GM18868 (cell line): ENCODE measurements around the gene WDR13.
"Not testable (repeated sequence)": the region's sequence is repeated elsewhere in the genome, so short reads cannot be mapped to it uniquely, and the experiment has no call there.

ENCODE experiments used
- ATAC-seq: cut with Tn5 transposase; IDR thresholded peaks from one replicate; pipeline ENCODE4 v1.9.1; 2021; ENCODE audit warnings: mild to moderate bottlenecking, moderate library complexity; ENCODE audit not compliant: unreplicated experiment

WDR13 gene

DNA sequence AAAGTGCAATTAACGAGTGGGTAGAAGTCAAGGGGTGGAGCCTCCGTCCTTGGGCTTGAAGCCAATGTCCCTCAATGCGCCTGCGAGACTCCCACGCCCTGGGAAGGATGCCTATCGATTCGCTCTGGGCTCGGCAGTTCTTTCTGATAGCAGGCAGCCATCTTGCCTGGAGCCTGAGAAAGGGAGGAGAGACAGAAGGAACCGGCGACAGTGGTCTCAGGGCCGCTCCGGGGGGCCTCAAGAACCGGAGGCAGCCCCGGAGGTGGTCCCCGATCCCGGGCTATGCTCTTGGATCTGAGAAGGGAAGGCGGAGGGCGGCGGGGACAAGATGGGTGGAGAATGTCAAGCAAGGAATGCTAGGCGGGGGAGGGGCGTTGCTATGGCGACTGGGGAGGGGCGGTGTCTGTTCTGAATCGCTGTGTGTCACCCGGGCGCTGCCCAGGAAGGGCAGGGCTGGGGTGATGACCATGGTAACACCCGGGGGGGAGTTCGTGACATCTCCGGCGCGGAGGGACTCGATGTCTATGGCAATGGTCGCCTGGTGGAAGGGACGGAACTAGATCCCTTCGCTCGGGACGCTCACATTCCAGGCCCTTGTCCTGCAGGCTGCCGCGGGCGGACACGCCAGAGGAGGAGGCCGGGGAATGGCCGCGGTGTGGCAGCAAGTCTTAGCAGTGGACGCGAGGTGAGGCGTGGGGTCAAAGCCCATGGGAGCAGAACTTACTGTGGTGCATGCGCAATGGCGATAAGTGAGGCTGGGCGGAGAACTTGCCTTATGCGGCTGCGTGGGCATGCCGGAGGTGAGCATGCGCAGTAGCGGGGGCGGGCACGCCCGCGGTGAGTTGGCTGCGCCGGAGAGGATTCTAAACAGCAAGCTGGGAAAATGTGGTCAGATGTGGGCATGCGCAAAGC lies at the start of gene WDR13:
TSS of gene WDR13 (plus strand) at position 140 of the 912 bp plus-strand sequence. CDS start at position 645, 505 bp downstream.
- peak; percentile 77 for ATAC-seq

DNA sequence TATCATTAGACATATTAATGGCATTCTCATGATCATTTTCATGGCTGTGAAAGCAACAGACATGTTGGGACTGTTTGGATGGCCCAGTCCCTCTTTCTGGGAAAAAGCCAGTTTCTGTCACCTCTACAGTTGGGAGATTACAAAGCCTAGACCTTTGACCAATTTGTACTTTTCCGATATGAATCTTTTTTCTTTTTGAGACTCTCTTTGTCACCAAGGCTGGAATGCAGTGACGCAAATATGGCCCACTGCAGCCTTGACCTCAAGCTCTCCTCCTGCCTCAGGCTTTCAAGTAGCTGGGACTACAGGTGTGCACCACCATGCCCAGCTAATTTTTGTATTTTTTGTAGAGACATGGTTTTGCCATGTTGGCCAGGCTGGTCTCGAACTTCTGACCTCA lies 48.4 kb upstream of the WDR13 start:
- no peak for ATAC-seq

DNA sequence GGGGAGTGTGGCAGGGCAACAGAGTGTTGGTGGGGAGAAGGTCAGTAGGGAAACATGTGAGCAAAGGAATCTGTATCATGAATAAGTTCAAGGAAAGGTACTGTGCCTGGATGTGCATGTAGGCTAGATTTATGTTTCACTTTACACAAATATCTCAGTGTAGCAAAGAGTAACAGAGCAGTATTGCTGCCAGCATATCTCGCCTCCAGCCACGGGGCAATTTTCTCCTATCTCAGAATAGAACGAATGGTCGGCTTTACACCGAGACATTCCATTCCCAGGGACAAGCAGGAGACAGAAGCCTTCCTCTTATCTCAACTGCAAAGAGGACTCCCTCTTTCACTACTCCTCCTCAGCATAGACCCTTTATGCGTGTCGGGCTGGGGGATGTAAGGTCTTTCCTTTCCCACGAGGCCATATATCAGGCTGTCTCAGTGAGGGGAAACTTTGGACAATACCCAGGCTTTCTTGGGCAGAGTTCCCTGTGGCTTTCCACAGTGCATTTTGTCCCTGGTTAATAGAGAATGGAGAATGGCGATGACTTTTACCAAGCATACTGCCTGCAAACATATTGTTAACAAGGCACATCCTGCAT lies 41.5 kb upstream of the WDR13 start:
- not testable (repeated sequence) for ATAC-seq

DNA sequence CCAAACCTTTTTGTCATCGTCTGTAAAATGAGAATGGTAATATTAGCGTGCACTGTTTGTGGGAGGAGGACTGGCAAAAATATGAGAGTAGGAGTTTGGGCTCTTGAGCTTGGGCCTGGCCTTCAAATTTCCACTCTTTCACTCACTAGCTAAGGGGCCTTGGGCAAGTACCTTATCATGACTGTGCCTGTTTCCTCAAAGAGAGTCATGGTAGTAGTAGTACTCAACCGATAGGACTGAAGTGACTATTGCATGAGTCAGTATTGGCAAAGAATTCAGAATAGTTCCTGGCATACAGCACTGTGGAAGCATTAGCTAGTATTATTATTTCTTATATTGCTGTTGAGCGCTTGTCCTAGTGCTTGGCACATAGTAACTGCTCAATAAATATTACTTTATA lies 39.0 kb upstream of the WDR13 start:
- no peak for ATAC-seq

DNA sequence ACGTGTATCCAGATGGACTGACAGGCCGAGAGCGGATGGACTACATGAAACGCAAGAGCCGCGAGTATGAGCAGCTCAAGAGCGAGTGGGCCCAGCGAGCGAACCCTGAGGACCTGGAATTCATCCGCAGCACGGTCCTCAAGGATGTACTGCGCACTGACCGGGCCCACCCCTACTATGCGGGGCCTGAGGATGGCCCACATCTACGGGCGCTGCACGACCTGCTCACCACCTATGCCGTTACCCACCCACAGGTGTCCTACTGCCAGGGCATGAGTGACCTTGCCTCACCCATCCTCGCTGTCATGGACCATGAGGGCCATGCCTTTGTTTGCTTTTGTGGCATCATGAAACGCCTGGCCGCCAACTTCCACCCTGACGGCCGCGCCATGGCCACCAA lies 37.7 kb upstream of the WDR13 start:
- no peak for ATAC-seq

DNA sequence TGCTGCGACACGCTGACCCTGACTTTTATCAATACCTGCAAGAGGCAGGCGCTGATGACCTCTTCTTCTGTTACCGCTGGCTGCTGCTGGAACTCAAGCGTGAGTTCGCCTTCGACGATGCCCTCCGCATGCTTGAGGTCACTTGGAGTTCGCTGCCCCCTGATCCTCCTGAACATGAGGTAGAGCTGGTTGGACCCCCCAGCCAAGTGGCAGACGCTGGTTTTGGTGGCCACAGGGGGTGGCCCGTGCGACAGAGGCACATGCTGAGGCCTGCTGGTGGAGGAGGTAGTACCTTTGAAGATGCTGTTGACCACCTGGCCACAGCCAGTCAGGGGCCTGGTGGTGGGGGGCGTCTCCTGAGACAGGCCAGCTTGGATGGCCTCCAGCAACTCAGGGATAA lies 37.2 kb upstream of the WDR13 start:
- ATAC-seq, result no peak

DNA sequence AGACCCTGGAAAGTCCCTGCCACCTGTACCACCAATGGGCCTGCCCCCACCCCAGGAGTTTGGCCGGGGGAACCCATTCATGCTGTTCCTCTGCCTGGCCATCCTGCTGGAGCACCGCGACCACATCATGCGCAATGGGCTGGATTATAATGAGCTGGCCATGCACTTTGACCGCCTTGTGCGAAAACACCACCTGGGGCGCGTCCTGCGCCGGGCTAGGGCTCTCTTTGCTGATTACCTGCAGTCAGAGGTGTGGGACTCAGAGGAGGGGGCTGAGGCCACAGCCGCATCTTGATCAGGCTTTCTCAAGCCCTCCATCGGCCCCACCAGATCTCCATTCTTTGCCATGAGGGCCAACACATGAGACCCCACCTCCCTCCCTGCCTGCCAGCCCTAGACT lies 36.6 kb upstream of the WDR13 start:
- ATAC-seq, result no peak

DNA sequence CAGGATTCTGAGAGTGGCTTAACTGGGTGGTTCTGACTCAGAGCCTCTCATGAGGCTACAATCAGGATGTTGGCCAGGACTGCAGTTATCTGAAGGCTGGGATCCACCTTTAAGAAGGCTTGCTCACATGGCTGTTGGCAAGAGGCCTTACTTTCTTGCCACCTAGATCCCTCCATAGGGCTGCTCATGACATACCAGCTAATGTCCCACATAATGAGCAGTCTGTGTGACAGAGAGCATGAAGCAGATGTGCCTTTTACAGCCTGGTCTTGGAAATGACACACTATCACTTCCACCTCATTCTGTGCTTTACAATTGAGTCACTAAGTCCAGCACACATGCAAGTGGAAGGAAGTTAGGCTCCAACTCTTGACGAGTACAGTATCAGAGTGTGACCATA lies 27.3 kb upstream of the WDR13 start:
- peak; percentile 52 for ATAC-seq

DNA sequence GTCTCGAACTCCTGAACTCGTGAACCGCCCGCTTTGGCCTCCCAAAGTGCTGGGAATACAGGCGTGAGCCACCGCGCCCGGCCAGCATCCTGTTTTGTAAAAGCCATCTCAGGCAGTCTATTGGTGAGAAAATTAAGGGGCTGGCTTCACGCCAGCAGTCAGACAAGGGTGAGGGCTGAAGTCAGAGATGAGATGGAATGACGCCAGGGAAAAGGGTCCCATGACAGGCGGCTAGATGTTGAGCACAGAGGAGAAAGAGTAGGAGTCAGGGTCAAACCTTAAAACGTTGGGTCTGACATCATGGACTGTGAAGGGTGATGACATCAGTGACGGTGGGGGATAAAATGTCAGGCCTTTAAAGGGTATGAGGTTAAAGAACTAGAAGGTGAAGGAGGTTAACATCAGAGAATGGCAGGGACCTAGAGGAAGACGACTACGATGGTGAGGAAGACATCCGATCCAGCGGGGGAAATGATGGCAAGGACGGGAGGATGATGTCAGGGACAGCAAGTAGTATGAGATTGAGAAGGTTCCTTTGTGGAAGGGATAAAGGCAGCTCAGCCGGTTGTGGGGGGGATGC lies 23.5 kb upstream of the WDR13 start:
- ATAC-seq, result no peak

DNA sequence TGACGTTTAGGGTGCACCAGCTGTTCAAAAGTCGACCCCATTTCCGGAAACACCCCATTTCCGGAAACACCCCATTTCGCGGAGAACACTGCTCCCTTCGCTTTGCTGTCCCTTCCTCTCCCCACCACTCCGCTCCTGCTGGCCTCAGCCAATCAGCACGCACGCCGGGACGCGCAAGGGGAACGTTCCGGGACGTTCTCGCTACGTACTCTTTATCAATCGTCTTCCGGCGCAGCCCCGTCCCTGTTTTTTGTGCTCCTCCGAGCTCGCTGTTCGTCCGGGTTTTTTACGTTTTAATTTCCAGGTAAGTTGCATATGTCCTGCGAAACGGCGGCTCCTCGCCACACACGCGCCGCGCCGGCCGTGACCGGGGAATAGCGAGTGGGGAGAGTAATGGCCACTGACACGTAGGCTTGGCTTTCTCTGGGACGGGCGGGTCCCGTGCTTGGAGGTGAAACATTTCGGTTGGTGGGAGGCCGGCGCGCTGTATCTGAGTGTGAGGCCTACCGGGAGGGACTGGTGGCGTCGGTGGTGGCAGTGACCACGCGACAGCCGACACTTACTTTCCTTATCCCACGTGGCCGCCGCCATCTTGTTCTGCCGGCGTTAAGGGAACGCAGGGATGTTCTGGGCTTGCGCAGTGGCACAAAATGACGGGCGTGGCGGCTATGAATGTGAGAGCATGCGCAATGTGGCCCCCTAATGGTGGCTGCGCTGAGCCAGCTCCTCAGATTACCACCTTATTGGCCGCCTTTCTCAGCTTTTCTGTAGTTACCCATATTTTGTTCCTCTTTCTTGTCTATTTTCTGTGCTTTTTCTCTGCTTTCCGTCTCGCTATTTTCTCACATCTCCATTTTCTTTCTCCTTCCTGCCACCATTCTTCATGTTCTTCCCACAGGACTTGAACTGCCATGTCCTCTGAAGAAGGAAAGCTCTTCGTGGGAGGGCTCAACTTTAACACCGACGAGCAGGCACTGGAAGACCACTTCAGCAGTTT lies 22.7 kb upstream of the WDR13 start, which contains the start of gene RBM3:
TSS of gene RBM3 (plus strand) at position 215 of the 997 bp plus-strand sequence. CDS start at position 912, 697 bp downstream.
- ATAC-seq, result peak; percentile 82

DNA sequence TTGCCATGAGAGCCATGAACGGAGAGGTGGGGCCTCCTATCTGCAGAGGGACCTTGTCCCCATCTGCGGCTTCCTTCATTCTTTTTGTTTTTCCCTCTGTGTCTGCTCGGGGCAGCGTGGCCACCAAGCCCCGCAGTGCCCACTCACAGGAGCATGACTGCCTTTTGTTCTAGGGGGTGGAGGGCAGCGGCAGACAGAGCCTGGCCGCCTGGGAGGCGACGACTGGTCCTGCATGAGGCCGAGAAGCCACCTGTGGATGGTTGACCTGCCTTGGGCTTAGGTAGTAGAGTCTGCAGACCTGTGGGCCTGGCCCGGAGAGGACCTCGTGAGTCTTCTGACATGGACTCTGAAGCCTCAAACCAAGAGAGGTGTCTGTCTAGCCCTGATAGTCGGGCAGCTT lies 21.6 kb upstream of the WDR13 start:
- no peak for ATAC-seq

DNA sequence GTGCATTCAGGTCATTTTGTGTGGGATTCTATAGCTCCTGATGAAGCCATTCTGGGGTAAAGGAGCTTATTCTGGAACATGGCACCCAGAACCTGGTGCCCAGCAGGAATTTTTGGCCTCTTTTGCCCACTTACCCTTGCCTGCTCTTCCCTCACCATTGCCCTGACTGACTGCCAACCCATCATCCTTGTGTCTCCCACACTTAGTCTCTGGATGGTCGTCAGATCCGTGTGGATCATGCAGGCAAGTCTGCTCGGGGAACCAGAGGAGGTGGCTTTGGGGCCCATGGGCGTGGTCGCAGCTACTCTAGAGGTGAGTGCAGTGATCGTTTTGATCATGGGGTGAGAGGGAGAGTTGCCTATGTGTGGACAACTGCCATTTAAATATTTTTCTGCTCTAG lies 21.2 kb upstream of the WDR13 start:
- no peak for ATAC-seq

DNA sequence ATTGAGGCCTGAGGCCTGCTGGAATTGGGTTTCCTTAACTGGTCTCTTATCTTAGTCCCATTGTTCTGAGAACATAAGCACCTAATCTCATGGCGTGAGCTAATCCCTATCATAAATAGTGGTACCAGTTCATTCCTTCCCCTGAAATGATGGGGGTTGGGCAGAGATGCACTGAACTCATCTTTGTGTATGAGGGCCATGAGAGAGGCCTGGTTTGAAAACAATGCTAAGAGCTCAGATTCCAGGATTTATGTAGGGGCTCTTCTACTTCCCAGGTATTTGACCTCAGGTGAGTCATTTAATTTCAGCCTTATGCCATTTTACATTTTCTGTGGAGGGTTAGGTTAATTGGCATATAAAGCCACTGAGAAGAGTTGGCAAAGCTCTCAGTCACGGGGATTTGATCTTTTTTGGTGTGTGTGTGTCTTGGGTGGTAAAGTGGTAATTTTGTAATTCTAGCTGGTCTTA lies 18.6 kb upstream of the WDR13 start:
- no peak for ATAC-seq

DNA sequence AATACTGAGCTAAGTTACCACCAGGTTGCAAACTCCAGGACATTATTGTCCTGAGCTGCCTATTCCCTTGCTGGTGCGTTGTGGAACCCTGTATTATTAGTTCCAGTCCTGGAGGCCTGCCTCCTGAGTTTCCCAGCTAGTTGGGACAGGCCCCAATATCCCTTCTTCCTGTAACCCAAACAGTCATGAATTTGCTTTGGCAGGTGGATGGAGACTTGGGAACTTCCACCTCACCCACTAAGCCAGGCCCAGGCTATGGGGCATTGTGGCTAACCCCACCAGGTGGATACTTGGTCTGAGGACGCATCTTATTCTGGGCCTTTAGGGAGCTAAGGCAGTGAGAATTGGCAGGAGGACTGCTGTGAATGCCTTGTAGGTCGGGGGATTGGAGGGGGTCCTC lies 18.0 kb upstream of the WDR13 start:
- no peak for ATAC-seq

DNA sequence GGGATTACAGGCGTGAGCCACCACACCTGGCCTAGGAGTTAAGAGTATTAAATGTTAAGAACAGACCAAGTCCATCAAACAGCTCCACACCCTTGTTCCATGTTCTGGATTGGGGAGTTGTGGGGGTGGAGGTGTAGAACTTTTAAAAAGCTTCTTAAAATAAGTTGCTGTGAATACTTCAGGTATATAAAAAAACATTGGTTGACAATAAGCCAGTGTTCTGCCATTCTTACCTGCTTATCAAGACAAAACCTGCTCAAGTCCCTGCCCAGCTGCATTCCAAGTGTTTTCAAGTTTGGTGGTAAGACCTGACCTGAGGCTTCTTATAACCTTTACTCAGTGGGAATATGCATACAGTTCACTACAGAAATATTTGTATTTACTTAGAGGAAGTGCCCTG lies 16.6 kb upstream of the WDR13 start:
- no peak for ATAC-seq

DNA sequence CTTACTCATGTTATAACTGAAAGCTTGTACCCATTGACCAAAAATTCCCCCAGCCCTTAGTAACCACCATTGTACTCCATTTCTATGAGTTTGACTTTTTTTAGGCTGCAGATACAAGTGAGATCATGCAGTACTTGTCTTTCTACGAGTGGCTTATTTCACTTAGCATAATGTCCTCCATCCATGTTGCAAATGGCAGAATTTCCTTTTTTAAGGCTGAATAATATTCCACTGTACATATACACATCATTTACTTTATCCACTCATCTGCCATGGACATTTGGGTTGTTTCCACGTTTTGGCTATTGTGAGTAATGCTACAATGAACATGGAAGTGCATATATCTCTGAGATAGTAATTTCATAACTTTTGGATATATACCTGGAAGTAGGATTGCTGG lies 12.6 kb upstream of the WDR13 start:
- ATAC-seq, result no peak

DNA sequence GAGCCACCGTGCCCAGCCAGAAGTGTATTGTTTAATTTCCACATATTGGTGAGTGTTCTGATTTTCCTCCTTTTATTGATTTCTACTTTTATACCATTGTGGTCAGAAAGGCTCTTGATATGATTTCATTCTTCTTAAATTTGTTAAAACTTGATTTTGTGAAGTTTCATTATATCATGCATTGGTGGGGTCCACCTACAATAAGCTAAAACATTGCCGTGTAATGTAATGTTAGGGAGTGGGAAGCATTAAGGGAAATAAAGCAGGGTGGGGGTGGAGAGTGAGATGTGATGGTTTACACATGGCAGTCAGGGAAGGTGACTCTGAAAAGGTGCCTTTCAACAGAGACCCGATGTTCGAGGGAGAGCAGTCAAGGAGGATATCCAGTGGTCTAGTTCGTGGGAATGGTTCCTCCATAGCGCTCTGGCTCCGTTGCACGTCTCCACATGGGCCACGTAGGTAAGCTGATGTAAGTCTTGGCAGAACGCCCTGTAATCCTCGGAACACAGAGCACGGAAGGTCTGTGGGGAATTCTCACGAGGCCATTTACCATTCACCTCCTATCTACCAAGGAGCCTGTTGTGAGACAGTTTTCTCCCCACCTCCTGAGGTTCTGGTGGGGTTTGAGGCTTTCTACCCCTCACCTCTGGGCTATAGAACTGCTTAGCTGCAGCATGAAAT lies 7.7 kb upstream of the WDR13 start:
- ATAC-seq, result no peak

DNA sequence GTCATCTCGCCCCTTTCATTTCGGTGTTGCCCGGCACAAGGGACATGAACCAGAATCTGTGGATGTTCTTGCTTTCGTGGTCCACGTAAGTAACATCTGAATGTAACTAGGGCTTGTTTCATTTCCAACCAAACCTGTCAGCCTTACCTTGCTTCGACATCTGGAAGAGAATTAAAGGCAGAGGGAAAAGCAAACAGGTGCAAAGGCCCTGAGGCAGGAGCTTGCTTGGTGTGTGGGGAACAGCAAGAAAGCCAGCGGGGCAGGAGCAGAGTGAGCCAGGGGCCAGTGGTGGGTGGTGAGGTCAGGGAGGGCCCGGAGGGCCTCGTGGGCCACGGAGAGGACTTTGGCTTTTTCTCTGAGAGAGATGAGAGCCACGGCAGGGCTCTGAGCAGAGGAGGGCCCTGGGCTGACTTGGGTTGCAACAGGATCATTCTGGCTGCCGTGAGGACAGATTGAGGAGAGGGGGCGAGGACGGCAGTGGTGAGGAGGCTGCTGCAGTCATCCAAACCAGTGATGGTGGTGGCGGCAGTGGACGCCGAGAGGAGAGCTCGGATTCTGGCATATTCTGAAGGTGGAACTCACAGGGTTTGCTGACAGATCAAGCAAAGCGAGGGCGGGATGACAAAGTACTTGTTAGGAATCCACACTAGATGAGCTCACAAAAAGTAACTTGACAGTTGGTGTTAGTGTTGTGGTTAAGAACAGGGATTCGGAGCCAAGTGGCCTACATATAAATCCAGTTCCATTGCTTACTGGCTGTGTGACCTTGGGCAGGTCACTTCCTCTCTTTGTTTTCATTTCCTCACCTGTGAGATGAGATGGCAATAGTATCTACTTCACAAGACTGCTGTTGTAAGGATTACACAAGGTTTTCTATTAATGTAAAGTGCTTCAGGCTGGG lies 6.8 kb upstream of the WDR13 start:
- no peak for ATAC-seq

DNA sequence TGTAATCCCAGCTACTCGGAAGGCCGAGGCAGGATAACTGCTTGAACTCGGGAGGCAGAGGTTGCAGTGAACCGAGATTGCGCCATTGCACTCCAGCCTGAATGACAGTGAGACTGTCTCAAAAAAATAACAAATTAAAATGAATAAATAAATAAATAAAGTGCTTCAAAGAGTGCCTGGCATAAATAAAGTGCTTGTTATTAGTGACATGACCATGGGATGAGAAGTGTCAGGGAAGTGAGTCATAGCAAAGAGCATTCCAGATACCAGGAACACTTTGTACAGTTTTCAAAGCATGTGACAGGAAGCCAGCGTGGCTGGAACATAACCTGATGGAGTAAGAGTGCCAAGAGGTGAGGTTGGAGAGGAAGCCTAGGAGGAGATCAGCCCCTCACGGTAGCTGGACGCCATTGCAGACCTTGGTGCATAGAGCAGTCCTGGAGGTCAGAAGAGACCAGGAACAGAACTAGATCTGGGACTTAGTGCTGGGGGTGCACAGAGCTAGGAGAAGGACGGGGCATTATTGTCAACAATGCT lies 6.0 kb upstream of the WDR13 start:
- no peak for ATAC-seq
